Osteocyte (in vitro differentiated cells): ENCODE measurements around the gene PLCD1. TPM values are rescaled to one million over a fixed set of nuclear protein-coding genes. Genes with fewer than 3 reads are reported as not detected.

Experiments used
- DNase-seq: peaks from one replicate; pipeline ENCODE4 v3.0.0; 2021; ENCODE audit warnings: mixed read lengths; ENCODE audit not compliant: unreplicated experiment; ENCODE audit errors: extremely low spot score
- H3K27ac Mint-ChIP-seq: one replicate; pipeline ENCODE4 v1.8.0; 2021; ENCODE audit warnings: mild to moderate bottlenecking, mixed read lengths; ENCODE audit not compliant: unreplicated experiment
- H3K27me3 Mint-ChIP-seq: one replicate; pipeline ENCODE4 v1.8.0; 2021; ENCODE audit warnings: mixed read lengths; ENCODE audit not compliant: unreplicated experiment
- H3K36me3 Mint-ChIP-seq: one replicate; pipeline ENCODE4 v1.8.0; 2021; ENCODE audit warnings: mixed read lengths; ENCODE audit not compliant: unreplicated experiment
- H3K4me1 Mint-ChIP-seq: one replicate; pipeline ENCODE4 v1.8.0; 2021; ENCODE audit warnings: mixed read lengths; ENCODE audit not compliant: unreplicated experiment
- H3K4me3 Mint-ChIP-seq: one replicate; pipeline ENCODE4 v1.8.0; 2021; ENCODE audit warnings: mild to moderate bottlenecking, moderate library complexity, mixed read lengths; ENCODE audit not compliant: unreplicated experiment
- H3K9me3 Mint-ChIP-seq: one replicate; pipeline ENCODE4 v1.8.0; 2021; ENCODE audit warnings: mixed read lengths; ENCODE audit not compliant: unreplicated experiment
- total RNA-seq: library from RNA; stranded (reverse); gene quantifications from 2 replicates; pipeline ENCODE4 v1.2.1, GENCODE V29; 2021
- TF ChIP-seq, protein P1 (sequence below): fragments of 200-600 bp; sonication (generic); IDR thresholded peaks from 2 replicates; pipeline ENCODE4 v1.5.0; 2021; ENCODE audit warnings: antibody characterized with exemption, mild to moderate bottlenecking, moderate library complexity

PLCD1 gene
- total RNA-seq, 1 donor from 2014 or later, result 21.8 TPM

- Mint-ChIP-seq H3K9me3 (peaks cover 5% of the 10 kb centered on the region), H3K27me3 (no peaks in the 10 kb centered on the region), H3K4me3 (no peak overlapping the region)
Observed at GRCh38 chr3:38019658-38020341, 9.6 kb downstream of the PLCD1 start.

GRCh38 chr3:38018296-38019266 is 10.9 kb downstream of the PLCD1 start:
- H3K4me1 Mint-ChIP-seq, result peaks cover 15% of the 10 kb centered on the region
- DNase-seq, result no peak
- H3K27ac Mint-ChIP-seq, result no peak overlapping the region
- H3K36me3 Mint-ChIP-seq, result peaks cover 32% of the 10 kb centered on the region
- H3K9me3 Mint-ChIP-seq, result peaks cover 5% of the 10 kb centered on the region
- no peaks in the 10 kb centered on the region for H3K27me3 Mint-ChIP-seq
- no peak overlapping the region for H3K4me3 Mint-ChIP-seq
- TF ChIP-seq, protein P1, sequence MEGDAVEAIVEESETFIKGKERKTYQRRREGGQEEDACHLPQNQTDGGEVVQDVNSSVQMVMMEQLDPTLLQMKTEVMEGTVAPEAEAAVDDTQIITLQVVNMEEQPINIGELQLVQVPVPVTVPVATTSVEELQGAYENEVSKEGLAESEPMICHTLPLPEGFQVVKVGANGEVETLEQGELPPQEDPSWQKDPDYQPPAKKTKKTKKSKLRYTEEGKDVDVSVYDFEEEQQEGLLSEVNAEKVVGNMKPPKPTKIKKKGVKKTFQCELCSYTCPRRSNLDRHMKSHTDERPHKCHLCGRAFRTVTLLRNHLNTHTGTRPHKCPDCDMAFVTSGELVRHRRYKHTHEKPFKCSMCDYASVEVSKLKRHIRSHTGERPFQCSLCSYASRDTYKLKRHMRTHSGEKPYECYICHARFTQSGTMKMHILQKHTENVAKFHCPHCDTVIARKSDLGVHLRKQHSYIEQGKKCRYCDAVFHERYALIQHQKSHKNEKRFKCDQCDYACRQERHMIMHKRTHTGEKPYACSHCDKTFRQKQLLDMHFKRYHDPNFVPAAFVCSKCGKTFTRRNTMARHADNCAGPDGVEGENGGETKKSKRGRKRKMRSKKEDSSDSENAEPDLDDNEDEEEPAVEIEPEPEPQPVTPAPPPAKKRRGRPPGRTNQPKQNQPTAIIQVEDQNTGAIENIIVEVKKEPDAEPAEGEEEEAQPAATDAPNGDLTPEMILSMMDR, result no peak

More at GRCh38 chr3:38019658-38020341, 9.6 kb downstream of the PLCD1 start:
- peaks cover 19% of the 10 kb centered on the region for H3K4me1 Mint-ChIP-seq
- TF ChIP-seq, protein P1, result no peak
- peaks cover 30% of the 10 kb centered on the region for H3K36me3 Mint-ChIP-seq
- no peak for DNase-seq
- no peak overlapping the region for H3K27ac Mint-ChIP-seq

DNA sequence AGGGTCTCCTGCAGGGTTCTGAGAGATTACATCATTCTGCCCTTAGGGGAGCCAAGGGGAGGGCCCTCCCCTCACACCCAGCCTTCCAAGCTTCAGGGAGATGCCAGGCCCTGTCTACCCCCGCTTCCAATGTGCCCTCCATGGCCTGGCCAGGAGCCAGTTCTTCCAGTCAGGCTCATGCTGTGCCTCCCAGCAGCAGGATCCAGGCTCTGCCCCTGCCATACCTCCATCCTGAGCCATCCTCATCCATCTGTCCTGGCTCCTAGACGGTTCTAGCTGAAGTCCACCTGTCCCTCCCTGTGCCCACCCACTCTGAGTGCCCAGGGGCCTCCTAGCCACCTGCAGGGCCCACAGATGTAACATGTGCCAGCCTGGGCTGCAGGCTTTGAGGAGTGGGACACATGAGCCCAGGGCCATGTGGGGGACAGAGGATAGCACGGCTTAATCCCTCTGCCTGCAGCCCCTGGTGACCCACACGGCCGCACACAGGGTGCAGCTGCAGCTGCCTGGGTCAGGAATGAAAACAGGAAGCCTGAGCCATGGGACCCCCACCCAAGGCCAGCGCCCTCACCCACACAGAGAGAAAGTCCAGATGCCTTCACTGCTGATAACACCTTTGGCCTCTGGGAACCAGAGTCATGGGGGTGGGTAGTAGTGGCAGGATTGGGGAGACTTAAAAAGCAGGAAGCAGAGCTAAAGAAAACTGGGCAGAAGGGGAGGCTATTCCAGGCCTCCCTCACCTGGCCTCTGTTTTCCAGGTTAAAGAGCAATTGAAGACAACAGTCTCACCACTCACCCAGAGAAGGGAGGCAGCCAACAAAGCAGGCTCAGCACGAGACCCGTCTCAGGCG is 11.8 kb downstream of the PLCD1 start:
- Mint-ChIP-seq H3K27me3 (no peaks in the 10 kb centered on the region), H3K9me3 (peaks cover 5% of the 10 kb centered on the region), H3K36me3 (peaks cover 32% of the 10 kb centered on the region), H3K4me3 (no peak overlapping the region), H3K4me1 (peaks cover 13% of the 10 kb centered on the region), H3K27ac (no peak overlapping the region)
- TF ChIP-seq, protein P1, result no peak
- no peak for DNase-seq

DNA sequence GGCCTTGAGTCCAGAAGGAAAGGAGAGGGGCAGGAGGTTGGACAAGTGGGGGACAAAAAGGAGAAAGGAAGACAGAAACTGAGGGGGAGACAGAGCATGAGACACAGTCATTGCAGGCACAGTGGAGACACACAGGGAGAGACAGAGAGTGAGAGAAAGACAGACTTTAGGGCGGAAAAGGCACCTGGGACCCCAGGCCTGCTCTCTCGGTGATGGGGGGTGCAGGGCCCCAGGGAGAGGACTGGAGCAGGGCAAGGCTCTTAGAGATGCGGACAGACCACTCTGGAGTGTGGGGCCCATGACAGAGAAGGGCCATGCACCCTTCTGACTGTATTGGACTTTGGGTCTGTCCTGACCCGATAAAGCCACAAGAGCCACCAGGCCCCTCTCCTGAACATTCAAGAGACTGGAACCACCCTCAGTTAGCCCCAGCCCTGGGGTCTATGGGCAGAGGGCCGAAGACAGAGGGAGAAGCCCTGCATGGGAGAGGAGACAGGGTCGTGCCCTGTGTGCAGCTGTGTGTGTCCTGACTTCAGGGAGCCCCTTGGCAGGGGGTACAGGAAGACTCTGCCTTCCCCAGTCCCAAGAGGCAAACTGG is 12.5 kb downstream of the PLCD1 start:
- TF ChIP-seq, protein P1, result no peak
- no peak for DNase-seq
- Mint-ChIP-seq H3K27ac (no peak overlapping the region), H3K4me3 (no peak overlapping the region), H3K27me3 (no peaks in the 10 kb centered on the region), H3K9me3 (peaks cover 5% of the 10 kb centered on the region), H3K36me3 (peaks cover 32% of the 10 kb centered on the region), H3K4me1 (peaks cover 13% of the 10 kb centered on the region)
